ENCODE measurements around the gene SZT2.
"Not testable (repeated sequence)": the region's sequence is repeated elsewhere in the genome, so short reads cannot be mapped to it uniquely, and the experiment has no call there.

SZT2 gene

DNA sequence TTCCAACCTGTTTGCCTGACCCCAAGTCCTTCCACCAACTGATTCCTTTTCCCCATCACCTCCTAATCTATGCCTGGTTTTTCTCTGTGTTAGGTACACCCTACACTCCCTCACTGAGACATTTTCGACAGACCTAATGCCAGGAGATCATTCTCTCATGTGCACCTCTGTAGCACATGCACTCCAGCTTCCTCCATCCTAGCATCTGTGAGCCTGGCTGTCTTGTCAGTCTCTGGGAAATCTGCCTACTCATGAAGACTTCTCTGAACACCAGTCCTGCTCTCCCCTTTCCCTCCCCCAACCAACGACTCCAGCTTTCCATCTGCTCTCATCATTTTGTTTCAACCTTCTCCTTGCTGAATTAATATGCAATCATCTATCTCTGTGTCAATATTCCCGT lies 1.1 kb upstream of the SZT2 start:
- DNase-seq, result peak in 1 of 4 experiments; percentile 22

DNA sequence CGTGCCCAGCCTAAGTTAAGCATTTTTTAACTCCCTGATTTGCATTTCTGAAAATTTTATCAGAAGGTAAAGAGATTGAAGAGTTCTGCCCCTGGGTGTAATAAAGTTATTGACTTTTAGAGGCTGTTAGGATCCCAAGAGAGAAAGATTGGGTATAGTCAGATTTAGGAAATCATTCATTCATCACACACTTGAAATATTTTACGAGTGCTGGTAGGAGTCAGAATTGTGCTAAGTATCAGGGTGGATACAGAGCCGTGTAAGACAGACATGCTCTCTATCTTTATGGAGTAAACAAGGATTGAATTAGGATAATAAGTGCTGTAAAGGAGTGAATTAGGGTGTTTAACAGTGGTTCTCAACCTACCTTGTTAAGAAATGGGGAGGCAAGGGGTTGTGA lies 3.0 kb downstream of the SZT2 start:
- no peak for DNase-seq

DNA sequence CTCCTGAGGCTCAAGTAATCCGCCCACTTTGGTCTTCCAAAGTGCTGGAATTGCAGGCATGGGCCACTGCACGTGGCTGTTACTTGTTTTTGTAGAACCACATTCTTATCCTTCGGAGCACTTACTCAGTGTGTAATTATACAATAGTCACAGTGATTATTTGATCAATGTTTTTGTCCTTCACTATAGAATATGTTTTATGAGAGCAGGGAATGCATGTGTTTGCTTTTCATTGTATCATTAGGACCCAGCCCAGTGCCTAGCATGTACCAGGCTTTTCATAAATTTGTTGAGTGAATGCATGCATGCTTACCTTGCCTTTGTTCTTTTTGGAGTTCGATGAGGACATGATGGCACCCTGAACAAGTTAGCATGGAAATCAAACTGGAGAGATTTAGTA lies 5.8 kb downstream of the SZT2 start:
- DNase-seq, result no peak

DNA sequence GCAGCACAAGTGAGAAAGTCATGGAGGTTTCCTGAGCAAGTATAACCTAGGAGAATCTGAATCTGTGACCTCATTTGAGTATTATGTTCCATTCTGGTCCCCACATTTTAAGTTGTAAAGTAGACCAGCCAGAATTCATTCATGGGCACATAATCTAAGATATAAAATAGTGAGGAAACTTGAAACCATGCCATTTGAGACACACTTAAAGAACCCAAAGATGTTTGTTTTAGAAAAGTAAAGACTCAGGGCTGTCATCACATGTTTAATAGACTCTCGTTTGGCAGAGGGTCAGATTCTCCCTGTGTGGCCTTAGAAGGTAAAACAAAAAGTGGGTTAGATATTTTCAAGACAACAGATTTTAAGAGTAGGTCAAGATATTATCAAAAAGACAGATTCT lies 6.4 kb downstream of the SZT2 start:
- no peak for DNase-seq

DNA sequence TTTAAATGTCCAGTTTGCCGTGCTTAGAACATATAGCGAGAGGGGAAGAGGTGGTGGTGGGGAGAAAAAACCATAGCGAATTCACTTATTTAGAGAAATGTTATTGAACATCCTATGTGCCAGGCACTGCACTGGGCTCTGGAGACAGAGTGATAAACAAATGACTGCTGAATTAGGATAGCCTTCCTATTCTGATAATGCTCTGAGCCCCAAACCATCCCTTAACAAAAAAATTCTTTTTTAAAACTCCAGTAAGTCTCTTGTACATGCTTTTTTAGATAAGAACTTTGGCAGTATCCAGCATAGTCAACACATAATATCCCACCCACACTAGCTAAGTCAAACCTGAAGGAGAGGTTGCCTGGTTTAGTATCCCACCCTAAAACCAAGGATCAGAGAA lies 8.5 kb downstream of the SZT2 start:
- DNase-seq, result no peak

DNA sequence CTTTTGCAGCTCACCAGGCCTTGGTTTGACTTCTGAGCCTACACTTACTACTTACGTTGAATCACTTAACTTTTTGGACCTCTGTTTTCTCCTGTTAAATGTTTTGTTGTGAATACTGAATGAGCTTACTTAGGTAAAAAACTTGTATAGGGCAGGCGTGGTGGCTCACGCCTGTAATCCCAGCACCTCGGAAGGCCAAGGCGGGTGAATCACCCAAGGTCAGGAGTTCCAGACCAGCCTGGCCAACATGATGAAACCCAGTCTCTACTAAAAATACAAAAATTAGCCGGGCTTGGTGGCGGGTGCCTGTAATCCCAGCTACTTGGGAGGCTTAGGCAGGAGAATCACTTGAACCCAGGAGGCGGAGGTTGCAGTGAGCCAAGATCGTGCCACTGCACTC lies 10.7 kb downstream of the SZT2 start:
- not testable (repeated sequence) for DNase-seq

DNA sequence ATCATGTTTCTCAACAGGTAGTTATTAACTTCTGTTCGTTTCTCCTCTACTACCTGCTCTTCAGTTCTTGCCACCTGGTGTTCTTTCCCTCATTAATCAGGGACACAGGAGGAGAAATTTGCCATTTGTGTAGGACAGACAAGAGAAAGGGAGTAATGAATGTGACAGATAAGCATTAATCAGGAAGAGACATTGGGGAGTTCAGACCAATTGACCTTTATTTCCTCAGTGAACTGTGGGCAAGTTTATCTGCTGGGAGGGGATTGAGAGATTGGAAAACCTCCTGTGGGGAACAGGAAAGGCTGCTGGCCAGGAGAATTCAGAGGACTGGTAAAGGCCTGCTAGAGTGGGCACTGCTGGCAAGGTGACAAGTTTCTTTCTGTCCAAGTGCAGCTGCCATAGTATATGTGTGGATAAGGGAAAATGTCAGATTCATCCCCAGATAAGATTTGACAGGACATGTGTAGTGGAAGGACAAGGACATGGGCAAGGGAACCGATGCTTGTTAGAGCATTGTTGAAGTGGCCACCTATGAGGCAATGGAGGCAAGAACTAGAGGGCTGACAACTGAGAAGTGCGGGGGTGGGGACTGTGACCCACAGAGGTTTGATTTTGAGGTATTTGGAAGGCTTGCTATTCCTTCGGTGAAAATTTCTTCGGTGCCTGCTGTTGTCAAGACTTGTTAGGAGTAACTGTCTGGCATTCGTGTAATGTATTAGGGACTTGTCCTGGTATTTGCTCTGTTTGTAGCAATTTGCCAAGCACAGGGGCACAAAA lies 12.6 kb downstream of the SZT2 start:
- DNase-seq, result no peak

DNA sequence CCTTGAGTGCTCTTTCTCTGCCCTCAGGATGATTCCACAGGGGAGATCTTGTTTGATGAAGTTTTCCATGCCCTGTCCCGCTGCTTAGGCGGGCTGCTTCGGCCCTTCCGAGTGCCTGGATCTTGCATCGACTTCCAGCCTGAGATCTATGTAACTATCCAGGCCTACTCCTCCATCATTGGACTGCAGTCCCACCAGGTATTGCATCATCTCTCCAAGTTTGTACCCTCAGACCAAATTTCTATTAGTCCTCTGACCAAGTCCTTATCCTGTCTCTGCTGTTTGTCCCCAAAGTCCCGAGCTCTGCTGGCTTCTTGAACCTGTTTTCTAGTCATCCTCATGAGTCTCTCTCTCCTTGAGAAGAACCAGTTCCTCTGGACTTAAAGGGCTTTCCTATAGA lies 14.7 kb downstream of the SZT2 start:
- no peak for DNase-seq

DNA sequence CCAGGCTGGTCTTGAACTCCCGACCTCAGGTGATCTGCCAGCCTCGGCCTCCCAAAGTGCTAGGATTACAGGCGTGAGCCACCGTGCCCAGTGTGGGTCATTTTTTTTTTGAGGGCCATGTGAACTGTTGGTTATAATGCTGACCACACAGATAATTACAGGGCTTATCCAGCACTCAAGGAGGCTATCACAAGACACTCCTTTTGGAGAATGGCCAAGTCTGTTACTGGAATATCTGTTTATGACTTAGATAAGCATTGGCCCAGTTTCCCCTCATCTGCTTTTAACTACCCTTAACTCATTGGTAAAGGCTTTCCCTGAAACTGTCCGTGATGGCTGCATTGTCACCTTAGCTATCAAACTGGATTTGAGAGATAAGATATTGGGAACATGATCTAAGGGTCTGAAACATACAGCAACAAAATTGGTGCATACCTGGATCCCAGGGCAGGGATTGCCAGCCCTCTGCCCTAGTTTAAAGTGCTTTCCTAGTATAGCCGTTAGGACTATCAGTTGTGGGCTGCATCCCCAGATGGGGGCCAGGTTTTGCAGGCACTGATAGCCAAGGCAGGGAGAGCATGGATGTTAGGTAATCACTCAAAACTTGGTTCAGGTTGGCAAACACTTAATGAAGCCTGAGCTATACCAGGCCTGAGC lies 15.6 kb downstream of the SZT2 start:
- no peak for DNase-seq

DNA sequence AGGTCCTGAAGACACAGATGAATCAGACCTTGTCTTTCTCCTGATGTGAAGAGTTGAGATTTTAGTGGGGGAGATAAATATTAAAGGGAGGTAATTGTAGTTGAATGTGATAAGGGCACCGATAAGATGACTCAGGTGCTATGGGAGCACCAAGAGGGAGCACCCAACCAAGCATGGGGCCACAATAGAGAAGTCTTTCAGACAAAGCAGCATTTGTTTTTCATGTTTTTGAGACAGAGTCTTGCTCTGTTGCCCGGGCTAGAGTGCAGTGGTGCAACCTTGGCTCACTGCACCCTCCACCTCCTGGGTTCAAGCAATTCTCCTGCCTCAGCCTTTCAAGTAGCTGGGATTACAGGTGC lies 16.2 kb downstream of the SZT2 start:
- no peak for DNase-seq

DNA sequence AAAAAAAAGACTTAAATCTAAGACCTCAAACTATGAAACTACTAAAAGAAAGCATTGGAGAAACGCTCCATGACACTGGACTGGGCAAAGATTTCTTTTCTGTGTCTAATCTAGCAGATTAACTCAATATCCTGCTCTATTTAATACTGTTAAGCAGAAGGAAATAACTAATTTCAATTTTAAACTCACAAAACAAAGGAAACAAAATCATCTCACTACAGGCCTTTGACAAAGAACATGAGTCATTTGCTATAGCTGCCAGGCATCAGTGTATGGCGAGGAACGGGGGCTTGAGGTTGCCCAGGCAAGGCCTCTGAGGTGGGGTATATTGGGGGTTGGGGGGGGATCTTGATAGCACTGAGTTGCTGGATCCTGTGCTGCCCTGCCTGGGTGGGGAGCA lies 20.9 kb downstream of the SZT2 start:
- DNase-seq, result no peak

DNA sequence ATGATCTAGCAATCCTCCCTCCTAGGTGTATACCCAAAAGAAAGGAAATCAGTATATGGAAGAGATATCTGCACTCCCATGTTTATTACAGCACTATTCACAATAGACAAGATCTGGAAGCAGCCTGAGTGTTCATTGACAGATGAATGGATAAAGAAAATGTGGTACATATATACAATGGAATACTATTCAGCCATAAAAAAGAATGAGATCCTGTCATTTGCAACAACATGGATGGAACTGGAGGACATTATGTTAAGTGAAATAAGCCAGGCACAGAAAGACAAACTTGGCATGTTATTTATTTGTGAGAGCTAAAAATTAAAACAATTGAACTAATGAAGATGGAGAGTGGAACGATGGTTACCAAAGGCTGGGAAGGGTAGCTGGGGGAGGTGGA lies 23.7 kb downstream of the SZT2 start:
- not testable (repeated sequence) for DNase-seq

DNA sequence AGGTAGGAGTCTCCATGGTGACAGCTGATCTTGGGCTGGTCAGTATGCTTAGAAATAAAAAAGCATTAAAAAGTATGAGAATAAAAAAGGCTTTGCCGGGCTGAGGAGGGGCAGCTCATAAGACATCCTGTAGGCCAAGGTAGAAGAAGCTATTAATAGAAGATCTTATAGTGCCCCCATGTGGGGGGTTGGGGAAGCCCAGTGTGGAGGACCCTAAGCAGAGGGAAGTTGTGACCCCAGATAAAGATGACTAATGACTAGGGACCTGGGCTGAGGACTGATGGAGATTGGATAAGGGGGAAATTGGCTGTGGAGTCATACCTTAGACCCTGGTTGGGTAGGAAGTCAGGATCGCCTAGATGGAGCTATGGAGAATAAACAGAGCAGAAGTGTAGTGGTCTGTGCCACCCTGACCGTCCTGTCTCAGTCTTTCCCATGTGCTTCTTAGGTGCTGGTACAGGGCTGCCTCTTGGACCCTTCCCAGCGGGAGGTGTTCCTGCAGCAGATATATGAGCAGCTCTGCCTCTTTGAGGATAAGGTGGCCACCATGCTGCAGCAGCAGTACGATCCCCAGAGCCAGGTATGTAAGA lies 25.0 kb downstream of the SZT2 start:
- peak; percentile 76 to 80 (median 78) for DNase-seq

DNA sequence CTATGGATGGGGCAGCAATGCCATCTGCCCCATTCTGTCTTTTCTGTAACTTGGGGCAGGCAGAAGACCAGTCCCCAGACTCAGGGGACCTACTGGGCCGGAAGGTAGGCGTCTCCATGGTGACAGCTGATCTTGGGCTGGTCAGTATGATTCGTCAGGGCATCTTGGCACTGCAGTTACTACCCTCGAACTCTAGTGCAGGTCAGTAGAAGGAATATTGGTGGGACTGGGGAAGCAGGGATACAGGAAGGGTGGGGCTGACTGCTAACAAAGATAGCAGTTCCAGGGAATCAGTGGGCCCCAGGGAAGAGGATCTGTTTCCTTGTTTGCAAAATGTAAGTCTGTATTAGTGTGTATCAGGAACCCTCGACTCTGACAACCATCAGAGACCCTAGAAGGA lies 26.2 kb downstream of the SZT2 start:
- no peak for DNase-seq

DNA sequence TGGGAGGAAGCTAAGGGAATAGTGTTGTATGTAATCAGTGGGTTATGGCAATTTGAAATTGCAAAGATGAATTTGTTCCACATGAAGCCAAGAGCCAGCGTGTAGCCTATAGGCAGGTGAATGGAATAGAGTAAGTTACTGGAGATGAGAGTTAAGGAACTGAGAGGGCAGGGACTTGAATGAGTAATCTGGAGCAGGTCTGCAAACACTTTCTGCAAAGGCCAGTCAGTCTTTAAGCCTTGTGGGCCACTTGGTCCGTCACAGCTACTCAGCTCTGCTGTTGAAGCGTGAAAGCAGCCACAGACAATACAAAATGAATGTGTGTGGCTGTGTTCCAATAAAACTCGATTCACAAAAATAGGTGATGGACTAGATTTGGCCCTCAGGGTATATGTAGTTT lies 29.2 kb downstream of the SZT2 start:
- DNase-seq, result no peak

DNA sequence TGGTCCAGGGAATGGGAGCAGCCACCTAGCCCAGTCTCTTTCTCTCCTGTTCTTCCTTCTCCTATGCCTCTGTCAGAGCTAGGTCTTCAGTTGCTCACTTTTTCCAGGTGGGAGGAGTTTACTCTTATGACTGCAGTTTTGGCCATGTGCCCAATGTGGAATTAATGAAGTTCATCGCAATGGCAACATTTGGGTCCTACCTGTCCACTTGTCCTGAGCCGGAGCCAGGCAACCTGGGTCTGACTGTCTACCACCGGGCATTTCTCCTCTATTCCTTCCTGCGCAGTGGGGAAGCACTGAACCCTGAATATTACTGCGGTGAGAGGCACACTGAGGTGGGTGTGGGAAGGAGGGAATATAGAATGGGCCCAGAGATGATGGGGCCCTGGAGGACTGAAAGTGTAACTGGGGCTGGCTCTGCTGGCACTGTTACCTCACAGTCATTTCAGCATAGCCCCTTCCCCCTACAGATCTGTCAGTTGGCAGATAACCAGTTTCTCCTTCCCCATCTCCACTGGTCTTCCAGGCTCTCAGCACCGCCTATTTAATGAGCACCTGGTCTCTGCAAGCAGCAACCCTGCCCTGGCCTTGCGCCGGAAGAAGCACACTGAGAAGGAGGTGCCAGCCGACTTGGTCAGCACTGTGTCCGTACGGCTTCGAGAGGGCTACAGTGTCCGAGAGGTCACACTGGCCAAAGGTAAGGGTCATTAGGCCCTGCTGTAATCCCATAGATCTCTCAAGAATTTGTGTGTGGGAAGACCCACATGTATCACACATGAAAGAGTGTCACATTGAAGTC lies 30.1 kb downstream of the SZT2 start:
- no peak for DNase-seq

DNA sequence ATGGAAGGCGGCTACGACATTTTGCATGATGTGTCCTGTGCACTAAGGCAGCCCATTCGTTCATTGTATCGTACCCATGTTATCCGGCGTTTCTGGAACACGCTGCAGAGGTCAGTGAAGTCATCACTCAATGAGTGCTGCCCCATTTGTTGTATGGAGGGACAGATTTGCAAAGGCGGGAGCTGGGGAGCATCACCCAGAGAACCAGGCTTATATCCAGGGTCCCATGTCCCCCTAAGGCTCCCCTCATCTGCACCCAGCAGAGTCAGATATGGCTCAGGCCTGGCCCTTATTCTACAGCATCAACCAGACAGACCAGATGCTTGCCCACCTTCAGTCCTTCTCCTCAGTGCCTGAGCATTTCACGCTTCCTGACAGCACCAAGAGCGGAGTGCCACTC lies 31.2 kb downstream of the SZT2 start:
- DNase-seq, result no peak

DNA sequence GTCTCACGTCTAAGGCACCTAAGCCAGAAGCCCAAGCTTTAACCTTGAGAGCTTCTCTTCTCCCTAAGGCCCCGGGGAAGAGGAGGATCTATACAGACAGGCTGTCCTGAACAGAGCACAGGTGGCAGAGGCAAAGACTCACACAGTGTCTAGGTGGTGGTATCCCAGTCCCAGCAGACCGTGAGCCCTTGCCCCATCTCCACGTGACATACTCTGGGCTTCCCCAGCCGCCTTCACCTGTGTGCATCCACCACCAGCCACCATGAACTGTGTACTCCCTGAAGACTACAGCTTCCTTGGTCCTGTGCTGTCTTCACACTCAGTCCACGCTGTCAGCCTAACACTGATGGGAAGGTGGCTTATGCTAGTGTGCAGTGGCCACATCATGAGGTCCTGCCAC lies 31.7 kb downstream of the SZT2 start:
- DNase-seq, result no peak

DNA sequence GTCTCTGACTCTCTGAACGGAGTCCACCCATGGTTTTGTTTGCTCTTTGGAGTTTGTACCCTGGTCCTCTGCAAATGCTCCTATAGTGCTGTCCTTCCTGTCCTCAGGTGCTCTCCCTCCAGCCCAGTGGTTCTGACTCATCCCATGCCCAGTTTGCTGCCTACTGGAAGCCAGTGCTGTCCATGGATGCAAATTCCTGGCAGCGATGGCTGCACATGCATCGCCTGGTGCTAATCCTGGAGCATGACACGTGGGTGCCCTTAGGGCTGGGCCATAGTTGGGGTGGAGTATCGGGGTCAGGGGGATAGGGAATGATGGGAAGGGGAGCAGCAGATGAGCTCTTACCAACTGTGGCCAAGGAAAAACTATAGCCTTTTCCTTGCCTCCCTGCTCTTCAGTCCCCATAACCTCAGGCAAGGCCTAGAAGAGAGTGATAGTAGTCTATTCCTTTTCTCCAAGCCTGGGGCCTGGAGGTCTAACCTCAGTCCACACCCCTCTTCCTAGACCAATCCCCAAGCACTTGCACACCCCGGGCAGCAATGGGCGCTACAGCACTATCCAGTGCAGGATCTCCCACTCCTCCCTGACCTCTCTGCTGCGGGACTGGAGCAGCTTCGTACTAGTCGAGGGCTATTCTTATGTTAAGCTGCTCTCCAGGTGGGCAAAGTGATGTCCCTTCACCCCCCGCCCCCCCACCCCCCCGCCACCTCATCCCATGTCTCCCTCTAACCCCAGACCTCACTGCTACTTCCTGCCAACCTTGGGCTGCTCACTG lies 32.5 kb downstream of the SZT2 start:
- no peak for DNase-seq

DNA sequence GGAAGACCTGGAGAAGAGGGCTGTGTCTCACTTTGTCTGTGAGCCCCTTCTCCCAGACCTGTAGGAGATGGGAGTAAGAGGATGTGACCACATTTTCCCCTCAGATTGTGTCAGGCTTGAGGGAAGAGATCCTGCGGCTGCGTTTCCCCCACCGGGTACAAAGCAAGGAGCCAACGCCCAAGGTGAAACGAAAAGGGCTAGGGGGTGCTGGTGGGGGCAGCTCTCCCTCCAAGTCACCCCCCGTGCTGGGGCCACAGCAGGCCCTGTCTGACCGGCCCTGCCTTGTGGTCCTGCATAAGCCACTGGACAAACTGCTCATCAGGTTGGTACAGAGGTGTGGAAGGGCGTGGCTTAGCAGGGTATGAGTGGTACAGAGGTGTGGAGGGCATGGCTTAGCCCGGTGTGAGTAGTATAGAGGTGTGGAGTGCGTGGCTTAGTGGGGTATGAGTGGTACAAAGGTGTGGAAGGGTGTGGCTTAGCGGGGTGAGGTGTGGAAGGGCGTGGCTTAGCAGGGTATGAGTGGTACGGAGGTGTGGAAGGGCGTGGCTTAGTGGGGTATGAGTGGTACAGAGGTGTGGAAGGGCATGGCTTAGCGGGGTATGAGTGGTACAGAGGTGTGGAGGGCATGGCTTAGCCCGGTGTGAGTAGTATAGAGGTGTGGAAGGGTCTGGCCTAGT lies 33.4 kb downstream of the SZT2 start:
- DNase-seq, result no peak

DNA sequence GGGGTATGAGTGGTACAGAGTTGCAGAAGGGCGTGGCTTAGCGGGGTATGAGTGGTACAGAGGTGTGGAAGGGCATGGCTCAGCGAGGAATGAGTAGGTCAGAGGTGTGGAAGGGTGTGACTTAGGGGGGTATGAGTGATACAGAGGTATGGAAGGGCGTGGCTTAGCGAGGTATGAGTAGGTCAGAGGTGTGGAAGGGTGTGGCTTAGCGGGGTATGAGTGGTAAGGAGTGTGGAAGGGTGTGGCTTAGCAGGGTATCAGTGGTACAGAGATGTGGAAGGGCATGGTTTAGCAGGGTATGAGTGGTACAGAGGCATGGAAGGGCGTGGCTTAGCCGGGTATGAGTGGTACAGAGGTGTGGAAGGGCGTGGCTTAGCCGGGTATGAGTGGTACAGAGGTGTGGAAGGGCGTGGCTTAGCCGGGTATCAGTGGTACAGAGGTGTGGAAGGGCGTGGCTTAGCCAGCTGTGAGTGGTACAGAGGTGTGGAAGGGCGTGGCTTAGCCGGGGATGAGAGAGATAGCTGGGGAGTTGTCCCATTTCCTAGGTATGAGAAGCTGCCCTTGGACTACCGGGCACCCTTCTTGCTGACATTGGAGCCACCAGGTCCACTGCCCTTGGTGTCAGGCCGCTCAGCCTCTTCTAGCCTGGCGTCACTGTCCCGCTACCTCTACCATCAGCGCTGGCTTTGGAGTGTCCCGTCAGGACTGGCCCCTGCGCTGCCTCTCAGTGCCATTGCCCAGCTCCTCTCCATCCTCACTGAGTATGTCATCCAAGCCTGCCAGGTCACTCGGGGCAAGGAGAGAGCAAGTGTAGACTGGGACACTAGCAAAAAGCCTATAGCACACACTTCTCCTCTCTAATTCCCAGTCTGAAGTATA lies 34.2 kb downstream of the SZT2 start:
- no peak for DNase-seq

Measured in suppressor macrophage (primary cell).